Measurements from ENCODE around the gene GALNT5.
"Not testable (repeated sequence)": the region's sequence is repeated elsewhere in the genome, so short reads cannot be mapped to it uniquely, and the experiment has no call there.

Gene GALNT5

DNA sequence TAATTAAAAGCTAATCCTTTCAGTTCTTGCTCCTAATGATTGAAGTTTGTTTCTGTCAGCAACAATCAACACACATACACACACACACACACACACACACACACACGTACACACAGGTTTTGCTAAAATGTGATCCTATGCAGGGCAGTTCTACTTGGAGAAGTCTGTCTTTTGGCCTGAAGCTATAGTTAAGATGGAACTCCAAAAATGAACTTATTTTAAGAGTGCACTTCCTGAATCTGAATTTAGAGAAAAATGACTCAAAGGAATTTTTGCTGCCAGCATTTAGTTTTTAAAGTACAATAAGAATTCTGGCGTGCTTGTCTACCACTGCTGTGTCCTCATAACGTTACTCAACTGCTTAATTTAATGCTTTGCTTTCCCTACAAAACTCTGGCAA lies 6.6 kb downstream of the GALNT5 start:
- ChIA-PET CTCF (no interaction called here), POLR2A (ENCODE audit: low non-redundant PET) (no interaction called here)
- no peak overlapping the region for H3K27ac ChIP-seq
- TF ChIP-seq, protein P1, sequence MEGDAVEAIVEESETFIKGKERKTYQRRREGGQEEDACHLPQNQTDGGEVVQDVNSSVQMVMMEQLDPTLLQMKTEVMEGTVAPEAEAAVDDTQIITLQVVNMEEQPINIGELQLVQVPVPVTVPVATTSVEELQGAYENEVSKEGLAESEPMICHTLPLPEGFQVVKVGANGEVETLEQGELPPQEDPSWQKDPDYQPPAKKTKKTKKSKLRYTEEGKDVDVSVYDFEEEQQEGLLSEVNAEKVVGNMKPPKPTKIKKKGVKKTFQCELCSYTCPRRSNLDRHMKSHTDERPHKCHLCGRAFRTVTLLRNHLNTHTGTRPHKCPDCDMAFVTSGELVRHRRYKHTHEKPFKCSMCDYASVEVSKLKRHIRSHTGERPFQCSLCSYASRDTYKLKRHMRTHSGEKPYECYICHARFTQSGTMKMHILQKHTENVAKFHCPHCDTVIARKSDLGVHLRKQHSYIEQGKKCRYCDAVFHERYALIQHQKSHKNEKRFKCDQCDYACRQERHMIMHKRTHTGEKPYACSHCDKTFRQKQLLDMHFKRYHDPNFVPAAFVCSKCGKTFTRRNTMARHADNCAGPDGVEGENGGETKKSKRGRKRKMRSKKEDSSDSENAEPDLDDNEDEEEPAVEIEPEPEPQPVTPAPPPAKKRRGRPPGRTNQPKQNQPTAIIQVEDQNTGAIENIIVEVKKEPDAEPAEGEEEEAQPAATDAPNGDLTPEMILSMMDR (conservative IDR thresholded peaks at IDR 0.05; ENCODE audit: low read depth): no peak
- no peak for DNase-seq (ENCODE audit: low spot score)

DNA sequence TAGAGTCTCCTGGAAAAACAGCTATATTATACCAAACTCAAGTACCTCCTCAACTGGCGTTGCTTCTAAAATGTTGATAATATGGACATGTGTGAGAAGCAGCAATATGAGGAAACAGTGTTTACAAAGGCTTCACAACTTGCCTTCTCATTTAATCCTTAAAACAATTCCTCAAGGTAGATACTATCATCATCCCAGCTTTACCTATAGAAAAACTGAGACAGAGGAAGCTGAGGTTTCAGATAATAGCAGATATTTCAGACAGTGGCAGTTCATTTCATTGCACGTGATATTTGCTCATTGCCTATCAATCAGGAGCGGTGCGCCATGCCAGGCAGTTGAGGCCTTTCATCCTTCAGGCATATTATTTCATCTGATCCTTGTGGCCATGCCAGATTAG lies 8.3 kb downstream of the GALNT5 start:
- TF ChIP-seq, protein P1 (conservative IDR thresholded peaks at IDR 0.05; ENCODE audit: low read depth): no peak
- ChIA-PET POLR2A (ENCODE audit: low non-redundant PET) (no interaction called here), CTCF (interaction anchor here (0.6 kb wide), 1 partner anchor 799 kb away, joined by 3 read pairs; no protein-coding TSS in a partner anchor)
- no peak for DNase-seq (ENCODE audit: low spot score)
- no peak overlapping the region for H3K27ac ChIP-seq

- no peak overlapping the region for H3K27ac ChIP-seq
- POLR2A ChIA-PET (ENCODE audit: low non-redundant PET): no interaction called here
- no peak for DNase-seq (ENCODE audit: low spot score)
- CTCF ChIA-PET: interaction anchor here (0.6 kb wide), 1 partner anchor 59 kb away, joined by 4 read pairs; no protein-coding TSS in a partner anchor
- TF ChIP-seq, protein P1 (conservative IDR thresholded peaks at IDR 0.05; ENCODE audit: low read depth): no peak
Measured at GRCh38 chr2:157267476-157267875, 10.0 kb downstream of the GALNT5 start.

DNA sequence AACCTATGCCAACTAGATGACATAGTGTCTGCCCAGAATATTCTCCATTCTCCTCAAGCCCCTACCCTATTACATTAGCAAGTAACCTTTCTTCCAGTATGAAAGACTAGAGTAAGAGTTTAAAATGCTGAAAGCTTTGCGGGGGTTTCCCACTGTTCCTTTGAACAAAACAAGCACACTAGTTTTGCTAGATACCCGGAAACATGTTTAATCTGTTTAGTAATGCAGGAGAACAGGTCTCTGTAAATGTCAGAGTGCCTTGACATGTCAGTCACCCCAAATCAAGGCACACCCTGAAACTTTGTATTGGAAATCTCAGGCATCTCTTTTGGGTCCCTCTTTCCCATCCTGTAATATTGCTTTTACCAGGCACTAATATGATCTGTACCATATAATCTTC lies 11.6 kb downstream of the GALNT5 start:
- POLR2A ChIA-PET (ENCODE audit: low non-redundant PET): no interaction called here
- no peak for DNase-seq (ENCODE audit: low spot score)
- CTCF ChIA-PET: no interaction called here
- no peak overlapping the region for H3K27ac ChIP-seq
- TF ChIP-seq, protein P1 (conservative IDR thresholded peaks at IDR 0.05; ENCODE audit: low read depth): no peak

DNA sequence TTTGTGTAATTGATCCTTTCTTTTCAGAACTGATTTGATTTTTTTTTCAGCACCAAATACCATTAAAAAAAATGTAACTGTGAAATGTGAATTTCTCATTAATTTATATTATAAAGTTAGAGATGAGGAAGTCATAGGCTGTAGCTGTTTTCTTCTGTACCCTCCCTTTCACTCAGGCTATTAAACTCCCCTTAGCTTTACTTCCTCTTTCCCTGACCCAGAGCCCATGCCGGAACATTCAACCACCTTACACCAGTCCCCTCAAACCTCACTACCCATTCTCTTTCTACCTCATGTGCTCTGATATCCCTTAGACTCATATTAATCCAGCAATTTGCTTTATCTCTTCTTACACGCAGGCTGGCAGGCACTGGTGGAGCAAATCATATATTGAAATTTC lies 12.4 kb downstream of the GALNT5 start:
- TF ChIP-seq, protein P1 (conservative IDR thresholded peaks at IDR 0.05; ENCODE audit: low read depth): no peak
- ChIA-PET POLR2A (ENCODE audit: low non-redundant PET) (no interaction called here), CTCF (no interaction called here)
- no peak for DNase-seq (ENCODE audit: low spot score)
- no peak overlapping the region for H3K27ac ChIP-seq

DNA sequence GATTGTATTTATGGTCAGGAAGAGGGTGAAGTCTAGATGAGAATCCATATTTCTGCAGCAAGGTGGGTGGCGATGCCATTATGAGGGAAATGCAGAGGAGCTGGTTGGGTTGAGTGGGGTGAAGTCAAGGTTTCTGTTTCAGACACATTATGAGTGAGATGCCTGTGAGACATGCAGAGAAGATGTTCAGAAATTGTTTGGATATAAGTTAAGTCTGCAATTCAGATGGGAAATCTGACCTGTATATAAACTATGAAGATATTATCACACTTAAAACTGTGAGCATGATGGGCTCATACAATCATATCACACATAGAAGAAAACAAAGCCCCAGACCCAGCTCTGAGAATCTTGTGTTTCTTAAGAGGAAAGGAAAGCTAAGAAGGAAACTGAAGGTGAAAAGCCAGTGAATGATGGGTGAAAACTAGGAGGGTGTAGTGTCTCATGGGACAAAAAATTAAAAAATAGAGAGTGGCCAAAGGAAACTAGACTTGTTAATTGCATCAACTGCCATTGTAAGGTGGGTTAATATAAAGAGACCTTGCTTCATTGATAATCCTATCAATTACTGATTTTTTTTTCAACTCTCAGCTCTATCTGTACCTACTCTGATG lies 14.2 kb downstream of the GALNT5 start:
- DNase-seq (ENCODE audit: low spot score): no peak
- POLR2A ChIA-PET (ENCODE audit: low non-redundant PET): no interaction called here
- CTCF ChIA-PET: interaction anchor here (1.0 to 1.2 kb wide), 2 partner anchors 31 to 55 kb away, joined by 3 to 8 read pairs; no protein-coding TSS in a partner anchor
- TF ChIP-seq, protein P1 (conservative IDR thresholded peaks at IDR 0.05; ENCODE audit: low read depth): no peak
- no peak overlapping the region for H3K27ac ChIP-seq

- DNase-seq (ENCODE audit: low spot score); H3K27ac ChIP-seq; CTCF ChIA-PET; POLR2A ChIA-PET (ENCODE audit: low non-redundant PET): not testable (repeated sequence)
Measured at GRCh38 chr2:157279311-157279710, 21.8 kb downstream of the GALNT5 start.

Measured in RWPE1 (cell line).